Activated CD4-positive, alpha-beta memory T cell treated with anti-CD3 and anti-CD28 coated beads for 36 hours (primary cell): Measurements from ENCODE around the gene TSPAN14. TPM values are rescaled to one million over a fixed set of nuclear protein-coding genes. Genes with fewer than 3 reads are reported as not detected.
"Not testable (repeated sequence)": the region's sequence is repeated elsewhere in the genome, so short reads cannot be mapped to it uniquely, and the experiment has no call there.

Experiments used
- CTCF ChIA-PET: fragments of 350-600 bp; sonication (Branson Sonifier 250); formaldehyde crosslinking; loops from one replicate; lab custom pipeline; 2021; ENCODE audit warnings: antibody characterized with exemption, inconsistent platforms; lab: Charles Lee
- POLR2A ChIA-PET: fragments of 350-600 bp; sonication (Branson Sonifier 250); formaldehyde crosslinking; loops from one replicate; lab custom pipeline; 2021; ENCODE audit warnings: antibody characterized with exemption; lab: Charles Lee
- DNase-seq: peaks from one replicate; pipeline ENCODE4 v3.0.0-alpha.2; 2020
- H3K27ac Mint-ChIP-seq: one replicate; pipeline ENCODE4 v1.8.0; 2021; ENCODE audit warnings: mixed read lengths
- H3K27me3 Mint-ChIP-seq: one replicate; pipeline ENCODE4 v1.8.0; 2021; ENCODE audit warnings: mixed read lengths
- H3K36me3 Mint-ChIP-seq: one replicate; pipeline ENCODE4 v1.8.0; 2021; ENCODE audit warnings: mixed read lengths
- H3K4me1 Mint-ChIP-seq: one replicate; pipeline ENCODE4 v1.8.0; 2021; ENCODE audit warnings: low read depth, mixed read lengths
- H3K4me3 Mint-ChIP-seq: one replicate; pipeline ENCODE4 v1.8.0; 2021; ENCODE audit warnings: mild to moderate bottlenecking, mixed read lengths
- H3K9me3 Mint-ChIP-seq: one replicate; pipeline ENCODE4 v1.8.0; 2021; ENCODE audit warnings: mixed read lengths
- intact Hi-C: fragments of 100-400 bp; cut with micrococcal nuclease; formaldehyde crosslinking; loops from one replicate; pipeline ENCODE4 v1.15.1; 2023
- total RNA-seq, 2 experiments: library from RNA; stranded (reverse); gene quantifications; one replicate each; pipeline ENCODE4 v1.2.3, GENCODE V29; 2021

The TSPAN14 gene
- total RNA-seq, 2 experiments from 2014 or later, result 48.9 to 51.8 TPM

DNA sequence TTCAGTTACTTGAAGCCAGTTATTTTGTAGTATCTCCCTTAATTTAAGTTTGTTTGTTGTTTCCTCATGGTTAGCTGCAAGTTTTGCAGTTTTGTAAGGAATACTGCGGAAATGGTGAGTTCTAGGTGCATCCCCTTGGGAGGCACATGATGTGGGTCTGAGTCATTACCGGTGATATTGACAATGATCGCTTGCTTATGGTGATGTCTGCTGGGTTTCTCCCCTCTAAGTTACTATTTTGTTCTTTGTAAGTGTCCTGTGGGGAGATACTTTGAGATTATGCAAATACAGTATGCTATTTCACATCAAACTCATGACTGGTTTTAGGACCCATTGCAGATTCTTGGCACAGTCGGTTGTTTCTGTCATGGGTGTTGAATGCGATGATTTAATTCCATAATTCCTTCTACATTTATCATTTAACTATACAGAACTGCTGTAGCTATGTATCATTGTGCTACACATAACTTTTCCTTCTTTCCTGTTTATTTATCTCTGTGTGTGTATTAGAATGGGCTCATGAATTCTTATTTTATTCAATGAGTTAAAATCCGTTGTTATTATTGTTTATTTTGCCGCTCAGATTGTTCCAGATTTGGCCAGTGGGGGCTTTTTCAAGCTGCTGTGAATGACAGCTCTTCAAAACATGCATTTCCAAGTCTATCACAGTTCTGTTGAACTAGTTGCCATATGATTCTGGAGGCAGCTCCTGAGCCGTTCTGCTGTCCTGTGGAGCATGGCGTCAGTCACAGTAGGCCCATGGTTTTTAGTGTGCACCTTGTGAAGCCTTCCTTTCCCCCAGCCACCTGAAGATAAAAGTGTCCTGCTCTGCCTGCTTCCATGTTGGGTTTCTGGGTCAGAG lies 18.4 kb downstream of the TSPAN14 start:
- H3K4me1 Mint-ChIP-seq, result peaks cover 88% of the 10 kb centered on the region
- POLR2A ChIA-PET, result interaction anchor here (0.7 to 3.4 kb wide), 11 partner anchors 9 to 29 kb away, joined by 3 to 21 read pairs (median 5); no protein-coding TSS in a partner anchor

DNA sequence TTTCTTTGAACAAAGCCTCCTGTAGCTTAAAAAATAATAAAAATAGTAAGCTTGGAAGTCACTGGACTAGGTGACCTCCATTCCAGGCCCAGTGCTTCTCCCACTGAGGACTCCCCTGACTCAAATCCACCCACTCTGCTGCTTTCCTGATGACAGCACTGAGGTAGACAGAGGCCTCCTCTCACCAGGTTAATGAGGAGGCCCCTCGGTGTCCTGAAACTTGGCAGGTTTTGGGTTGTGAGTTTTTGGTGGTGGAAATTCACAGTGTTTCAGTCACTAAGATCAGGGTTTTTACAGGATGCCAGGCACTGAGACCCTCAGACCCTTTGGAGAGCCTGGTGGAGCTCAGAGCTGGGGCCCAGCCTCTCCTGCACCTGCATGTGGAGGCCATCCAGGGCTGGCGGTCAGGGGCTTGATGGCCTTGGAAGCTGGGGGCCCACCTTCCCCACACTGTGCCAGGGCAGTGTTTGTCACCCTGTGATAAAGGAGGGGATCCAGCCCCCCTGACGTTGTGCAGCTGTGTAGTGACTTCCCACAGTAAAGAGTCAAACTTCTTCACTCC lies 19.1 kb downstream of the TSPAN14 start:
- H3K36me3 Mint-ChIP-seq, result peaks cover 26% of the 10 kb centered on the region
- CTCF ChIA-PET, result interaction anchor here (1.3 to 36.2 kb wide), 6 partner anchors 10 to 33 kb away, joined by 3 to 1168 read pairs (median 11); no protein-coding TSS in a partner anchor

More for the DNA sequence above, 18.4 kb downstream of the TSPAN14 start:
- intact Hi-C loops, result loop anchor here (1.0 to 5.0 kb wide), 3 partner anchors 13 to 270 kb away; no protein-coding TSS in a partner anchor
- Mint-ChIP-seq H3K27ac (peak overlapping the region; percentile 99), H3K36me3 (peaks cover 21% of the 10 kb centered on the region), H3K27me3 (no peaks in the 10 kb centered on the region), H3K4me3 (peak overlapping the region; percentile 27), H3K9me3 (no peaks in the 10 kb centered on the region)
- CTCF ChIA-PET, result interaction anchor here (0.6 to 36.2 kb wide), 11 partner anchors 9 to 94 kb away, joined by 3 to 1168 read pairs (median 3); no protein-coding TSS in a partner anchor
- peak; percentile 70 for DNase-seq

DNA sequence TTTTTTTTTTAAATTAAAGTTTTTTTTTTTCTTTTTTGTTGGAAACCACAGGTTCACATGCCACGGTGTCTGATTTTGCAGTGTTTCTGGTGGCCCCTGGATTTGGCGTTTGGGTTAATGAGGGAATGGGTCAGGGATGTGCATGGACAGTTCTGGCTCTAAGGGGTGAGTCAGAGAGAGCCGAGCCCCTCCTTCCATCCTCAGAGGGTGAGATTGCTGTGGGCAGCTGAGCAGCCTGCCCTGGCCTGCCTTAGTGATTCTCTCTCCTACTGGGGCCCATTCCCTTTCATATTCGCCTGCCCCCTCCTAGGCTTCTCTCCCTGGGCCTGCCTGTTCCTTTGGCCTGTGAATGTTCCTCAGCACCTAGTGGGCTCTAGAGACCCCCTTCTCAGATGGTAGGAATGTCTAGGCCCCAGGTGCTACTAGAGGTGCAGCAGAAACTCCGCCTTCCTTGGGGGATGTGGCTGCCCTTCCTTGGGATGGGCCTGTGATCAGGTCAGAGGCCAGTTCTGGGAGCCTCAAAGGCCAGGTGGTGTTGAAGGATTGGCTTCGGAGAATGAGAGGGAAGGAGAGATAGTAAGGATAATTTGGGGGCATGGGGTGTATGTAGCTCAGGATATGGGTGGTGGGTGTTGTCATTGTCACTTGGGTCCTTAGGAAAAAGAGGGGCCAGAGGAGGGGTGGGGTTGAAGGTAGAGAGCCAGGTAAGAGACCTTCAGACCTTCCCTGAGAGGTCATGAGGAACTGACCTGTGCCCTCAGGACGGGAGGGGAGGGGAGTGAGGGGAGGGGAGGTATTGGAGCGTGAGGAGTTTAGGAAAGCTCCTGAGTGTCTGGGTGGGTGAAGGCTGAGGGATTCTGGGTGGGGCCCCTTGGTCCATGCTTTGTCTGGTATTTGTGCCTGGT lies 19.8 kb downstream of the TSPAN14 start:
- peak overlapping the region; percentile 99 for H3K27ac Mint-ChIP-seq
- ChIA-PET CTCF (interaction anchor here (0.6 to 36.2 kb wide), 8 partner anchors 10 to 32 kb away, joined by 3 to 1168 read pairs (median 8); no protein-coding TSS in a partner anchor), POLR2A (interaction anchor here (1.2 to 3.4 kb wide), 3 partner anchors 11 to 18 kb away, joined by 3 to 21 read pairs (median 4); no protein-coding TSS in a partner anchor)
- intact Hi-C loops, result loop anchor here (5.0 kb wide), 1 partner anchor 272 kb away; no protein-coding TSS in a partner anchor
- no peaks in the 10 kb centered on the region for H3K27me3 Mint-ChIP-seq
- peaks cover 87% of the 10 kb centered on the region for H3K4me1 Mint-ChIP-seq
- DNase-seq, result peak; percentile 32
- H3K36me3 Mint-ChIP-seq, result peaks cover 31% of the 10 kb centered on the region
- H3K4me3 Mint-ChIP-seq, result peak overlapping the region; percentile 23
- H3K9me3 Mint-ChIP-seq, result no peaks in the 10 kb centered on the region

More for the DNA sequence above, 19.1 kb downstream of the TSPAN14 start:
- intact Hi-C loops, result loop anchor here (5.0 kb wide), 1 partner anchor 271 kb away; no protein-coding TSS in a partner anchor
- Mint-ChIP-seq H3K27ac (peak overlapping the region; percentile 99), H3K9me3 (no peaks in the 10 kb centered on the region), H3K27me3 (no peaks in the 10 kb centered on the region), H3K4me3 (peak overlapping the region; percentile 27), H3K4me1 (peaks cover 88% of the 10 kb centered on the region)
- peak; percentile 52 for DNase-seq
- POLR2A ChIA-PET, result interaction anchor here (0.7 to 3.4 kb wide), 6 partner anchors 12 to 26 kb away, joined by 3 to 21 read pairs (median 4); no protein-coding TSS in a partner anchor

DNA sequence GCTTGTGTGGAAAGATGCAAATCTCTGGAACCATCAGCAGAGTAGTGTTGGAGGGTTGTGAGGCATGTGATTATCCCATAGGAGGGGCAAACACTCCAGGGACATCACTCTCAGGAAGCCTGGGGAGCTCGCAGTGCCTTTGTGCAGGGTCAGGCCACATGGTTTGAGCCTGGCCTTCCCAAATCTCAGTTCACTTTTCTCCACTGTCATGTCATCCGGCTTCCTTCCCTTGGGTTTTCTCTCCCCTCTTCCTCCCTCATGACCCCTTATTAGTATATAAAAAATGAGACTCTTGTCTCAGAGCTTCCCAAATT lies 20.4 kb downstream of the TSPAN14 start:
- H3K9me3 Mint-ChIP-seq, result no peaks in the 10 kb centered on the region
- peaks cover 27% of the 10 kb centered on the region for H3K36me3 Mint-ChIP-seq
- intact Hi-C loops, result loop anchor here (5.0 kb wide), 1 partner anchor 272 kb away; no protein-coding TSS in a partner anchor
- no peak for DNase-seq
- peaks cover 82% of the 10 kb centered on the region for H3K4me1 Mint-ChIP-seq
- H3K27ac Mint-ChIP-seq, result peak overlapping the region; percentile 99
- no peaks in the 10 kb centered on the region for H3K27me3 Mint-ChIP-seq
- H3K4me3 Mint-ChIP-seq, result no peak overlapping the region
- ChIA-PET POLR2A (interaction anchor here (1.2 to 1.3 kb wide), 2 partner anchors 12 to 18 kb away, joined by 3 to 4 read pairs; no protein-coding TSS in a partner anchor), CTCF (interaction anchor here (0.6 to 36.2 kb wide), 6 partner anchors 9 to 32 kb away, joined by 3 to 1168 read pairs (median 4); no protein-coding TSS in a partner anchor)

DNA sequence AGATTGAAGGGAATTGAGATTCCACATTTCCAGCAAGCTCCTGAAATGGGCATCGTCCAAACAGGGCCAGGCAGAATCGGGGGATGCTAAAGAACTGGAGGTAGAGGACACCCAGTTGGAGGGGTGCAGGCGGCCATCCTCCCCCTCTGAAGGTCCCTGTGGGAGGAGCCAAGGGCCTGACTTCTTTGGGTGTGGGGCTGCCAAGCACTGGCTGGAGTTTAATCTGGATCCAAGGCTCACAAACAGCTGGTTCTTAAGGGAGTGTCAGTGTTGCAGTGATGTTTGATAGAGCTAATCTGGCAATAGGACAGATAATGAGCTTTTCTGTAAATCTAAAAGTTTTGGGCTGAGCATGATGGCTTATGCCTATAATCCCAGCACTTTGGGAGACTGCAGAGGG lies 20.8 kb downstream of the TSPAN14 start:
- H3K4me3 Mint-ChIP-seq, result no peak overlapping the region
- H3K27ac Mint-ChIP-seq, result peak overlapping the region; percentile 99
- DNase-seq, result no peak
- H3K4me1 Mint-ChIP-seq, result peaks cover 79% of the 10 kb centered on the region
- ChIA-PET CTCF (interaction anchor here (0.6 to 36.2 kb wide), 7 partner anchors 8 to 31 kb away, joined by 3 to 1168 read pairs (median 3); no protein-coding TSS in a partner anchor), POLR2A (interaction anchor here (1.2 to 1.3 kb wide), 2 partner anchors 12 to 19 kb away, joined by 3 to 4 read pairs; no protein-coding TSS in a partner anchor)
- H3K27me3 Mint-ChIP-seq, result no peaks in the 10 kb centered on the region
- intact Hi-C loops, result loop anchor here (5.0 kb wide), 1 partner anchor 273 kb away; no protein-coding TSS in a partner anchor
- H3K36me3 Mint-ChIP-seq, result peaks cover 25% of the 10 kb centered on the region
- H3K9me3 Mint-ChIP-seq, result no peaks in the 10 kb centered on the region

DNA sequence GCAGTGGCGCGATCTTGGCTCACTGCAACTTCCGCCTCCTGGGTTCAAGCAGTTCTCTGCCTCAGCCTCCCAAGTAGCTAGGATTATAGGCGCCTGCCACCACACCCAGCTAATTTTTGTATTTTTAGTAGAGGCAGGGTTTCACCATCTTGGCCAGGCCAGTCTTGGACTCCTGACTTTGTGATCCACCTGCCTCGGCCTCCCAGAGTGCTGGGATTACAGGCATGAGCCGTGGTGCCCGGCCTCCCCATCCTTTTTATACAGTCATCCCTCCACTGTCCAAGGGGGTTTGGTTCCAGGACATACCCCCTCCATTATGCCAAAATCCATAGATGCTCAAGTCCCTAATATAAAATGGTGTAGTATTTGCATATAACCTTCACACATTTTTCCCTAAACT lies 21.5 kb downstream of the TSPAN14 start:
- intact Hi-C loops, H3K9me3 Mint-ChIP-seq, H3K27me3 Mint-ChIP-seq, H3K4me3 Mint-ChIP-seq, DNase-seq: not testable (repeated sequence)
- POLR2A ChIA-PET, result interaction anchor here (1.3 kb wide), 1 partner anchor 13 kb away, joined by 4 read pairs; no protein-coding TSS in a partner anchor
- H3K27ac Mint-ChIP-seq, result peak overlapping the region; percentile 63
- CTCF ChIA-PET, result interaction anchor here (1.0 to 36.2 kb wide), 7 partner anchors 8 to 31 kb away, joined by 3 to 1168 read pairs (median 3); no protein-coding TSS in a partner anchor
- peaks cover 26% of the 10 kb centered on the region for H3K36me3 Mint-ChIP-seq
- peaks cover 78% of the 10 kb centered on the region for H3K4me1 Mint-ChIP-seq

DNA sequence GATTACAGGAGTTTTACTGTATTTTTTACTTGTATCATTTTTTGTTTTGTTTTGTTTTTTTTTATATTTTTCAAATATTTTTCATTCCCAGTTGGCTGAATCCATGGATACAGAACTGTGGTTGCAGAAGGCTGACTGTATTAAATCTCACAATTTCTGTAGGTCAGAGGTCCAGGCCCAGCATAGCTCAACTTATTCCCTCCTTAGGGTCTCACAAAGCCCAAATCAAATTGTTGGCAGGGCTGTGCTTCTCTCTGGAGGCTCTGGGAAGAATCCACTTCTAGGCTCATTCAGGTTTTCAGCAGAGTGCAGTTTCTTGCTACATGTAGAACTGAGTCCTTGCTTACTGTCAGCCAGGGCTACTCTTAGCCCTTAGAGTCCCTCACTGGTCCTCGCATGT lies 22.6 kb downstream of the TSPAN14 start:
- Mint-ChIP-seq H3K27ac (peak overlapping the region; percentile 85), H3K27me3 (no peaks in the 10 kb centered on the region), H3K9me3 (peaks cover 3% of the 10 kb centered on the region), H3K4me1 (peaks cover 76% of the 10 kb centered on the region), H3K4me3 (no peak overlapping the region), H3K36me3 (peaks cover 22% of the 10 kb centered on the region)
- intact Hi-C loops, result no loop called here
- ChIA-PET CTCF (interaction anchor here (1.2 to 1.4 kb wide), 2 partner anchors 10 to 13 kb away, joined by 3 to 4 read pairs; no protein-coding TSS in a partner anchor), POLR2A (interaction anchor here (1.2 kb wide), 1 partner anchor 18 kb away, joined by 5 read pairs; no protein-coding TSS in a partner anchor)
- DNase-seq, result no peak

DNA sequence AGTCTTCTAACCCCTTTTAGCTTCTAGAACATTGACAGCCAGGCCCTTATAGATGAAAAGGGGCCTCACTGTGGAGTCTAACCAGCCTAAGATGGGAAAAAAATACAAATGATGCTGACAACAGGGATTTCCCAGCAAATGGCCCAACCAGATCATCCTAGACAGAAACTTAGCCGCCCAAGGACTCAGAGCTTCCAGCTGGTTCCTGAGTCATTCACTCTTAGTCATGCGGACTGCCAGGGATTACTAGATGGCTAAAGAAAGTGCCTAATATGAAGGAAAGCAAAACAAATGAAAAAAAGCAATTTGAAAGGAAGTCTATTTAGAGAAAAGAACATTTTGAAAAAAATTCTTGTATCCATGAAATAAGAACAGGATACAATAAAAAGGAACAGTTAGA lies 23.7 kb downstream of the TSPAN14 start:
- no peak overlapping the region for H3K4me3 Mint-ChIP-seq
- H3K27ac Mint-ChIP-seq, result peak overlapping the region; percentile 85
- H3K27me3 Mint-ChIP-seq, result no peaks in the 10 kb centered on the region
- peaks cover 3% of the 10 kb centered on the region for H3K9me3 Mint-ChIP-seq
- DNase-seq, result peak; percentile 59
- ChIA-PET CTCF (interaction anchor here (1.1 to 1.4 kb wide), 3 partner anchors 12 to 33 kb away, joined by 4 read pairs; no protein-coding TSS in a partner anchor), POLR2A (interaction anchor here (0.9 to 1.6 kb wide), 3 partner anchors 10 to 21 kb away, joined by 3 to 5 read pairs (median 4); no protein-coding TSS in a partner anchor)
- peaks cover 23% of the 10 kb centered on the region for H3K36me3 Mint-ChIP-seq
- intact Hi-C loops, result no loop called here
- peaks cover 70% of the 10 kb centered on the region for H3K4me1 Mint-ChIP-seq

DNA sequence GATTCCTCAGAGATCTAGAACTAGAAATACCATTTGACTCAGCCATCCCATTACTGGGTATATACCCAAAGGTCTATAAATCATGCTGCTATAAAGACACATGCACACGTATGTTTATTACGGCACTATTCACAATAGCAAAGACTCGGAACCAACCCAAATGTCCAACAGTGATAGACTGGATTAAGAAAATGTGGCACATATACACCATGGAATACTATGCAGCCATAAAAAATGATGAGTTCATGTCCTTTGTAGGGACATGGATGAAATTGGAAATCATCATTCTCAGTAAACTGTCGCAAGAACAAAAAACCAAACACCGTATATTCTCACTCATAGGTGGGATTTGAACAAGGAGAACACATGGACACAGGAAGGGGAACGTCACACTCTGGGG lies 26.3 kb downstream of the TSPAN14 start:
- H3K9me3 Mint-ChIP-seq, POLR2A ChIA-PET, DNase-seq, H3K4me3 Mint-ChIP-seq, CTCF ChIA-PET, H3K27me3 Mint-ChIP-seq: not testable (repeated sequence)
- Mint-ChIP-seq H3K27ac (peak overlapping the region; percentile 62), H3K36me3 (peaks cover 24% of the 10 kb centered on the region), H3K4me1 (peaks cover 71% of the 10 kb centered on the region)
- intact Hi-C loops, result loop anchor here (10.0 kb wide), 1 partner anchor 406 kb away; the partner anchor contains the start of gene TMEM254

DNA sequence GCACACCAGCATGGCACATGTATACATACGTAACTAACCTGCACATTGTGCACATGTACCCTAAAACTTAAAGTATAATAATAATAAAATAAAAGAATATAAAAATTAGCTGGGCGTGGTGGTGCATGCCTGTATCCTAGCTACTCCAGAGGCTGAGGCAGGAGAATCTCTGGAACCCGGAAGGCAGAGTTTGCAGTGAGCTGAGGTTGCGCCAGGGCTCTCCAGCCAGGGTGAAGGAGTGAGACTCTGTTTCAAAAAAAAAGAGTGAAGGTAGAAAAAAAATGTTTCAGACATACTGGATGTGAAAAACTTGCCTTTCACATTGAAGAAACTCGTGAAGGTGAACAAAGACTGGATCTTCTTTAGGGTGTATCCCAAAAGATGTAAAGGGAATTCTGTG lies 26.7 kb downstream of the TSPAN14 start:
- H3K36me3 Mint-ChIP-seq, result peaks cover 24% of the 10 kb centered on the region
- DNase-seq, result no peak
- no peak overlapping the region for H3K4me3 Mint-ChIP-seq
- peak overlapping the region; percentile 19 for H3K27ac Mint-ChIP-seq
- POLR2A ChIA-PET, result no interaction called here
- no peaks in the 10 kb centered on the region for H3K27me3 Mint-ChIP-seq
- peaks cover 73% of the 10 kb centered on the region for H3K4me1 Mint-ChIP-seq
- peaks cover 3% of the 10 kb centered on the region for H3K9me3 Mint-ChIP-seq
- intact Hi-C loops, result loop anchor here (10.0 kb wide), 1 partner anchor 406 kb away; the partner anchor contains the start of gene TMEM254
- CTCF ChIA-PET, result no interaction called here
